ENCODE measurements around the gene TTC27.

TTC27 gene

GRCh38 chr2:32671885-32672533, 44.2 kb downstream of the TTC27 start:
- no peak for DNase-seq

- no peak for DNase-seq
These were observed 51.0 kb downstream of the TTC27 start for GRCh38 chr2:32678825-32679224.

GRCh38 chr2:32680942-32681341, 53.1 kb downstream of the TTC27 start:
- no peak for DNase-seq

GRCh38 chr2:32683520-32684086, 55.8 kb downstream of the TTC27 start:
- DNase-seq: no peak

- no peak for DNase-seq
These were observed 60.7 kb downstream of the TTC27 start for GRCh38 chr2:32688541-32688940.

- no peak for DNase-seq
These were observed 63.8 kb downstream of the TTC27 start for GRCh38 chr2:32691678-32692077.

- no peak for DNase-seq
These were observed 68.6 kb downstream of the TTC27 start for GRCh38 chr2:32696439-32696838.

GRCh38 chr2:32697156-32697555, 69.3 kb downstream of the TTC27 start:
- no peak for DNase-seq

GRCh38 chr2:32699151-32699550, 71.3 kb downstream of the TTC27 start:
- DNase-seq: no peak

GRCh38 chr2:32701806-32702205, 74.0 kb downstream of the TTC27 start:
- no peak for DNase-seq

- DNase-seq: no peak
These were observed 74.6 kb downstream of the TTC27 start for GRCh38 chr2:32702303-32703064.

- DNase-seq: no peak
These were observed 79.1 kb downstream of the TTC27 start for GRCh38 chr2:32706815-32707579.

GRCh38 chr2:32711219-32711618, 83.4 kb downstream of the TTC27 start:
- DNase-seq: no peak

GRCh38 chr2:32711908-32712501, 84.2 kb downstream of the TTC27 start:
- DNase-seq: no peak

- no peak for DNase-seq
These were observed 85.0 kb downstream of the TTC27 start for GRCh38 chr2:32712870-32713269.

GRCh38 chr2:32714521-32714920, 86.7 kb downstream of the TTC27 start:
- DNase-seq: no peak

- DNase-seq: no peak
These were observed 87.6 kb downstream of the TTC27 start for GRCh38 chr2:32715391-32715841.

- DNase-seq: no peak
These were observed 88.1 kb downstream of the TTC27 start for GRCh38 chr2:32715981-32716380.

GRCh38 chr2:32716598-32716997, 88.7 kb downstream of the TTC27 start:
- DNase-seq: no peak

GRCh38 chr2:32718752-32719151, 90.9 kb downstream of the TTC27 start:
- no peak for DNase-seq

- no peak for DNase-seq
These were observed 91.6 kb downstream of the TTC27 start for GRCh38 chr2:32719430-32719829.

- DNase-seq: no peak
These were observed 92.3 kb downstream of the TTC27 start for GRCh38 chr2:32719933-32720716.

All from DMS153 (cell line).